CD4-positive, alpha-beta T cell treated with Interleukin-15 for 1 hour (primary cell): ENCODE results near the gene KLHL11.
"Not testable (repeated sequence)": the region's sequence is repeated elsewhere in the genome, so short reads cannot be mapped to it uniquely, and the experiment has no call there.

ENCODE experiments used
- DNase-seq: peaks from one replicate; pipeline ENCODE4 v3.0.0-alpha.2; 2020

The KLHL11 gene

DNA sequence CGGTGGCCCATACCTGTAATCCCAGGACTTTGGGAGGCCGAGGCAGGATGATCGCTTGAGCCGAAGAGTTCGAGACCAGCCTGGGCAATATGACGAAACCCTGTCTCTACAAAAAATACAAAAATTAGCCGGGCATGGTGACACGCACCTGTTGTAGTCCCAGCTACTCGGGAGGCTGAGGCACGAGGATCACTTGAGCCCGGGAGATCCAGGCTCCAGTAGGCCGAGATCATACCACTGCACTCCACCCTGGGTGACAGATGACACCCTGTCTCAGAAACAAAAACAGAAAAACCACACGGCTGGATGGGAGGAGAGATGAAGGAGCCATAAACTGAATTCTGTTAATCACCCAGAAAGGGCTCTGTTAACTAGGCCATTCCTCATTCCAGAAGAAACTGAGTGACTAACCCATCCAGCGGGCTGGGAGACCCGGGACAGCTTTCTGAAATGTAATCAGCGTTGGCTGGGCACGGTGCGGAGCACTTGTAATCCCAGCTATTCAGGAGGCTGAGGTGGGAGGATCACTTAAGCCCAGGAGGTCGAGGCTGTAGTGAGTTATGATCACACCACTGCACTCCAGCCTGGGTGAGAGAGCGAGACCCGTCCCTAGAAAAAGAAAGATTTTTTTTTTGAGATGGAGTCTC, 28.6 kb downstream of the KLHL11 start:
- DNase-seq, result no peak

GRCh38 chr17:41835800-41836549, 29.2 kb downstream of the KLHL11 start, which contains the start of gene NT5C3B:
Gene NT5C3B, minus strand, starts transcription at chr17:41836232. Its CDS starts 39 bp downstream, at chr17:41836193.
- peak; percentile 55 for DNase-seq

GRCh38 chr17:41835214-41835799, 29.9 kb downstream of the KLHL11 start:
- DNase-seq, result no peak

DNA sequence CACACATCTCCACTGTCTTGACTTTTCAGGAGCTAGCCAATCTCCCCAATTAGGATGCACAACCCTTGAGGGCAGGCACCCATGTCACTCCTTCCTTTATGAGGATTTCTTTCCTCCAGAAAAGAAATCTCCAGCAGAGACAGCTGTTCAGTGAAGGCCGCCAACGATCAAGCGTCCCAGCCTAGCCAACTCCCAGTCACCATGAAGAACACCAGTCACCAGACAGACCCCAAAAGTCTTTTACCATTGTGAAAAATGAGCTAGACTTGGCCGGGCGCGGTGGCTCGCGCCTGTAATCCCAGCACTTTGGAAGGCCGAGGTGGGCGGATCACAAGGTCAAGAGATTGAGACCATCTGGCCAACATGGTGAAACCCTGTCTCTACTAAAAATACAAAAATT, 35.3 kb downstream of the KLHL11 start:
- not testable (repeated sequence) for DNase-seq

- DNase-seq, result no peak
These were observed 39.9 kb downstream of the KLHL11 start for GRCh38 chr17:41825175-41825845.

- DNase-seq, result no peak
These were observed 41.1 kb downstream of the KLHL11 start for GRCh38 chr17:41824086-41824485.

DNA sequence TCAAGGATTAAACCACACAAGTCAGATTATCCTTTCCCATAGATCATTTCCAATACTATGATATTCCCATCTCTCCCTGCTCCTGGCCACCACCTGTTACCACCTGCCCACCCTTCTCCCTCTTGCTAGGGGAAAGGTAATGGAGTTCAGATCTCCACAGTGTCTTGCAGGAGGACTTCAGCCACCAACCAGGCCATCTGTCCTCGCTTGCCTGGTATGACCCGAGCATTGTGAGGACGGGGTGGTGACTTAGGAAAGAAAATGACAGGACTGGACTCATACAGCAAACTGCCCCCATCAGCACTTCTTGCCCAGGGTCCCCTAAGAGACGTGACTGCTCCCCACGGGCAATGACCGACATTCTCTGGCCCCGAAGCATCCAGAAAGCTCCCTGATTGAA, 41.6 kb downstream of the KLHL11 start:
- DNase-seq, result no peak

DNA sequence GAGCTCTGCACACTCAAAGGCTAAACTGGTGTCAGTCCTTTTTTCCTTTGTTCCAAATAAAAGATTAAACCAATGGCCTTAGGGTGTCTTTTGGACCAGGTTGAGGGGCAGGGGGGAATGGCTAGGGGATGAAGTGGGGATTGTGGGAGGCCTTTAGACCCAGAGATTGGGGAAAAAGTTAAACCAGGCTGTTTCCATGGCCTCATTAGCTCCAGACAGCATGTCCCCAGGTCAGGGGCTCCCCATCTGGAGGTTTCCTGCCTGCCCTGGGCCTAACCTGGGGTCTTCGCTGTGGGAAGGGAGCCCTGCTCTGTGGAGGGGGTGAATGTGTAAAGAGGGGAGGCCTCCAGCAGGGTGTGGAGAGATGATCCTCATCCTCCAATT, 42.1 kb downstream of the KLHL11 start:
- DNase-seq, result no peak

DNA sequence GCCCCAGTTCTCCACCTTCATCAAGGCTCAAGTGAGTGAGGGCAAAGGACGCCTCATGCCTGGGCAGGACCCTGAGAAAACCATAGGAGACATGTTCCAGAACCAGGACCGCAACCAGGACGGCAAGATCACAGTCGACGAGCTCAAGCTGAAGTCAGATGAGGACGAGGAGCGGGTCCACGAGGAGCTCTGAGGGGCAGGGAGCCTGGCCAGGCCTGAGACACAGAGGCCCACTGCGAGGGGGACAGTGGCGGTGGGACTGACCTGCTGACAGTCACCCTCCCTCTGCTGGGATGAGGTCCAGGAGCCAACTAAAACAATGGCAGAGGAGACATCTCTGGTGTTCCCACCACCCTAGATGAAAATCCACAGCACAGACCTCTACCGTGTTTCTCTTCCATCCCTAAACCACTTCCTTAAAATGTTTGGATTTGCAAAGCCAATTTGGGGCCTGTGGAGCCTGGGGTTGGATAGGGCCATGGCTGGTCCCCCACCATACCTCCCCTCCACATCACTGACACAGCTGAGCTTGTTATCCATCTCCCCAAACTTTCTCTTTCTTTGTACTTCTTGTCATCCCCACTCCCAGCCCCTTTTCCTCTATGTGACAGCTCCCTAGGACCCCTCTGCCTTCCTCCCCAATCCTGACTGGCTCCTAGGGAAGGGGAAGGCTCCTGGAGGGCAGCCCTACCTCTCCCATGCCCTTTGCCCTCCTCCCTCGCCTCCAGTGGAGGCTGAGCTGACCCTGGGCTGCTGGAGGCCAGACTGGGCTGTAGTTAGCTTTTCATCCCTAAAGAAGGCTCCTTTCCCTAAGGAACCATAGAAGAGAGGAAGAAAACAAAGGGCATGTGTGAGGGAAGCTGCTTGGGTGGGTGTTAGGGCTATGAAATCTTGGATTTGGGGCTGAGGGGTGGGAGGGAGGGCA, 42.7 kb downstream of the KLHL11 start:
- no peak for DNase-seq

GRCh38 chr17:41821776-41822175, 43.4 kb downstream of the KLHL11 start:
- no peak for DNase-seq

GRCh38 chr17:41818024-41818423, 47.2 kb downstream of the KLHL11 start:
- DNase-seq, result no peak

DNA sequence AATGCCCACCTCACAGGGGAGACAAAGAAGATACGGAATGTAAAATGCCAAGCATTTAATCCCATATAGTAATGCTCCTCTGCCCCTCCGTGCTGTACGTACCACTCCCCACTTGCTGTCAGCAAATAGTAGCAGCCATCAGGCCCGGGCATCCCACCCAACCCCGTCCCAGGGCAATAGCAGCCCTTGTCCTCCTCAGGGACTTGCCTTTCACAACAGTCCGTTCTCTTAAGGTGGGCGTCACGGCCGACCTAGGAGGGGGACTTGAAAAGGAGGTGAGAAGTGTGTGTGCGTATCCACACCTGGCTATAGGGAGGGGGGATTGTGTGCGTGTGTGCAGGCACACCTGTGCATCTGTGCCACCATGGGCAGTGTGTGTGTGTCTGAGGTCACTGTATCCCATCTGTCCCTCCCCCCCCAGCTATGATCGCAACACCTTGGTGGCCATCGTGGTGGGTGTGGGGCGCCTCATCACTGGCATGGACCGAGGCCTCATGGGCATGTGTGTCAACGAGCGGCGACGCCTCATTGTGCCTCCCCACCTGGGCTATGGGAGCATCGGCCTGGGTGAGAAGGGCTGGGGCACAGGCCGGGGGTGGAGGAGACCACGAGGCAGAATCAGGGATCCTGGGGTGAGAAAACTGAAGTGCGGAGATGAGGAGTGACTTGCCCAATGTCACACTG, 48.4 kb downstream of the KLHL11 start:
- DNase-seq, result no peak

GRCh38 chr17:41814195-41814594, 51.0 kb downstream of the KLHL11 start:
- no peak for DNase-seq

- no peak for DNase-seq
These were observed 51.5 kb downstream of the KLHL11 start for GRCh38 chr17:41813699-41814124.

GRCh38 chr17:41813152-41813680, 52.0 kb downstream of the KLHL11 start:
- DNase-seq, result no peak

DNA sequence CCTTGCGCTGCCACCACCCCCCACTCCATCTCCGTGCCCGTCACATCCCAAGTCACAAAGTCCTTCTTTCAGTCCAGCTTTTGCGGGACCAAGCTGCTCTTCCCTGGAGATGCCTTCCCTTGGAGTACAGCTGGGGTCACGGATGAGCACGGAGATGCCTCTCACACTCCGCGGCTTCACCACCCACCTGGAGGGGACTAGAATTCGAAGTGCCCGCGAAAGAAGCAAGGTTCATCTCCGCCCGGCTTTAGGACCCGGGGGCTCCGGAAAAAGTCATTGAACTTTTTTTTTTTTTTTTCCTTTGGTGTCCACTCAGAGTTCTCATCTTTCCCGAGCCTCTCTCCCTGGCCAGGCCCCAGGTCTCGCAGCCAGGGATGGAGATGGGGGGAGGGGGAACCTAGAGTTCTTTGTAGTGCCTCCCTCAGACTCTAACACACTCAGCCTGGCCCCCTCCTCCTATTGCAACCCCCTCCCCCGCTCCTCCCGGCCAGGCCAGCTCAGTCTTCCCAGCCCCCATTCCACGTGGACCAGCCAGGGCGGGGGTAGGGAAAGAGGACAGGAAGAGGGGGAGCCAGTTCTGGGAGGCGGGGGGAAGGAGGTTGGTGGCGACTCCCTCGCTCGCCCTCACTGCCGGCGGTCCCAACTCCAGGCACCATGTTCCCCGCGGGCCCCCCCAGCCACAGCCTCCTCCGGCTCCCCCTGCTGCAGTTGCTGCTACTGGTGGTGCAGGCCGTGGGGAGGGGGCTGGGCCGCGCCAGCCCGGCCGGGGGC, 52.7 kb downstream of the KLHL11 start, which contains the start of gene FKBP10:
TSS of gene FKBP10 (plus strand) at position 624 of the 771 bp plus-strand sequence. CDS start at position 655, 31 bp downstream.
- no peak for DNase-seq

- peak; percentile 72 for DNase-seq
These were observed 53.5 kb downstream of the KLHL11 start, which contains the start of gene P3H4 for GRCh38 chr17:41811549-41812380. Gene P3H4, minus strand, starts transcription at chr17:41811949. Its CDS starts 34 bp downstream, at chr17:41811915.

GRCh38 chr17:41810659-41811548, 54.3 kb downstream of the KLHL11 start:
- DNase-seq, result no peak
